Mesenchymal stem cell (in vitro differentiated cells and primary cell): Measurements from ENCODE around the gene PHACTR2.

ENCODE experiments used
- DNase-seq: peaks from one replicate; pipeline ENCODE4 v3.0.0-alpha.2; 2013
- H2AFZ ChIP-seq: one replicate; pipeline ENCODE4 v1.6.1; 2013; ENCODE audit warnings: low read depth, mild to moderate bottlenecking, control low read depth, inconsistent platforms, low read length, moderate library complexity
- H2AK5ac ChIP-seq: 2 replicates; pipeline ENCODE4 v1.6.1; 2013; ENCODE audit warnings: low read length, moderate library complexity, mild to moderate bottlenecking, inconsistent platforms; ENCODE audit not compliant: severe bottlenecking
- H2BK120ac ChIP-seq: one replicate; pipeline ENCODE4 v1.6.1; 2013; ENCODE audit warnings: low read depth, mild to moderate bottlenecking, inconsistent platforms, low read length, moderate library complexity
- H2BK12ac ChIP-seq, 2 experiments: one replicate each; pipeline ENCODE4 v1.6.1; 2013; ENCODE audit warnings: inconsistent platforms in 2 of 2, low read length in 2 of 2, mild to moderate bottlenecking in 2 of 2, moderate library complexity in 2 of 2, control low read depth in 1 of 2
- H2BK15ac ChIP-seq: one replicate; pipeline ENCODE4 v1.6.1; 2013; ENCODE audit warnings: mild to moderate bottlenecking, low read depth, inconsistent platforms; ENCODE audit not compliant: poor library complexity, severe bottlenecking
- H2BK5ac ChIP-seq: 2 replicates; pipeline ENCODE4 v1.6.1; 2013; ENCODE audit warnings: low read depth, mild to moderate bottlenecking, low read length, control low read depth, inconsistent platforms; ENCODE audit not compliant: poor library complexity, severe bottlenecking
- H3K14ac ChIP-seq, 2 experiments: one replicate each; pipeline ENCODE4 v1.6.1; 2013; ENCODE audit warnings: inconsistent platforms in 2 of 2, low read length in 2 of 2, control low read depth in 1 of 2, mild to moderate bottlenecking in 1 of 2, moderate library complexity in 1 of 2
- H3K18ac ChIP-seq, 2 experiments: one replicate each; pipeline ENCODE4 v1.6.1; 2013; ENCODE audit warnings: inconsistent platforms in 2 of 2, low read length in 2 of 2, control low read depth in 1 of 2, low read depth in 1 of 2, mild to moderate bottlenecking in 1 of 2
- H3K23ac ChIP-seq, 2 experiments: one replicate each; pipeline ENCODE4 v1.6.1; 2013; ENCODE audit warnings: inconsistent platforms in 2 of 2, low read length in 2 of 2, mild to moderate bottlenecking in 2 of 2, moderate library complexity in 2 of 2, control low read depth in 1 of 2
- H3K27ac ChIP-seq: 2 replicates; pipeline ENCODE4 v1.5.1; 2013; ENCODE audit warnings: mild to moderate bottlenecking, moderate library complexity, low read length, control low read depth, inconsistent platforms; ENCODE audit not compliant: poor library complexity, severe bottlenecking
- H3K27me3 ChIP-seq, 2 experiments: 2 replicates each; pipeline versions ENCODE4 v1.6.1 to v1.7.0; 2013; ENCODE audit warnings: low read length in 2 of 2, mild to moderate bottlenecking in 2 of 2, moderate library complexity in 2 of 2, control low read depth in 1 of 2, inconsistent platforms in 1 of 2; ENCODE audit not compliant: control insufficient read depth in 1 of 2, insufficient read depth in 1 of 2
- H3K36me3 ChIP-seq, 2 experiments: 2 replicates each; pipeline versions ENCODE4 v1.6.1 to v1.7.0; 2013; ENCODE audit warnings: low read length in 2 of 2, control low read depth in 1 of 2, inconsistent platforms in 1 of 2, low read depth in 1 of 2, mild to moderate bottlenecking in 1 of 2; ENCODE audit not compliant: insufficient read depth in 2 of 2, control insufficient read depth in 1 of 2
- H3K4ac ChIP-seq, 2 experiments: one replicate each; pipeline ENCODE4 v1.6.1; 2013; ENCODE audit warnings: inconsistent platforms in 2 of 2, low read length in 2 of 2, mild to moderate bottlenecking in 2 of 2, moderate library complexity in 2 of 2, control low read depth in 1 of 2, low read depth in 1 of 2
- H3K4me1 ChIP-seq: 2 replicates; pipeline ENCODE4 v1.6.1; 2013; ENCODE audit warnings: low read depth, low read length, control low read depth; ENCODE audit not compliant: control insufficient read depth, insufficient read depth
- H3K4me2 ChIP-seq: 2 replicates; pipeline ENCODE4 v1.6.1; 2013; ENCODE audit warnings: low read length, mild to moderate bottlenecking, inconsistent platforms; ENCODE audit not compliant: poor library complexity, severe bottlenecking
- H3K4me3 ChIP-seq, 2 experiments: 2 replicates each; pipeline versions ENCODE4 v1.5.1 to v1.7.0; 2013; ENCODE audit warnings: low read length in 2 of 2, mild to moderate bottlenecking in 2 of 2, control low read depth in 1 of 2, low read depth in 1 of 2; ENCODE audit not compliant: insufficient read depth in 1 of 2
- H3K79me1 ChIP-seq: replicated peaks from 2 replicates; pipeline ENCODE4 v1.6.1; 2013; ENCODE audit warnings: mild to moderate bottlenecking, control low read depth, low read length, inconsistent platforms; ENCODE audit not compliant: poor library complexity, severe bottlenecking
- H3K9ac ChIP-seq: 2 replicates; pipeline ENCODE4 v1.7.0; 2013; ENCODE audit warnings: mild to moderate bottlenecking, low read length, moderate library complexity
- H3K9me3 ChIP-seq: 2 replicates; pipeline ENCODE4 v1.7.0; 2013; ENCODE audit warnings: mild to moderate bottlenecking, low read length; ENCODE audit not compliant: control insufficient read depth
- H4K8ac ChIP-seq: one replicate; pipeline ENCODE4 v1.6.1; 2013; ENCODE audit warnings: inconsistent platforms, mild to moderate bottlenecking, low read length, moderate library complexity
- H4K91ac ChIP-seq: one replicate; pipeline ENCODE4 v1.6.1; 2013; ENCODE audit warnings: mild to moderate bottlenecking, low read length, inconsistent platforms
- WGBS: methylation state at CpG from one replicate; pipeline ENCODE4 v1.1.7; 2013; ENCODE audit warnings: mixed read lengths; 5-methylcytosine and 5-hydroxymethylcytosine counted together

PHACTR2 gene

DNA sequence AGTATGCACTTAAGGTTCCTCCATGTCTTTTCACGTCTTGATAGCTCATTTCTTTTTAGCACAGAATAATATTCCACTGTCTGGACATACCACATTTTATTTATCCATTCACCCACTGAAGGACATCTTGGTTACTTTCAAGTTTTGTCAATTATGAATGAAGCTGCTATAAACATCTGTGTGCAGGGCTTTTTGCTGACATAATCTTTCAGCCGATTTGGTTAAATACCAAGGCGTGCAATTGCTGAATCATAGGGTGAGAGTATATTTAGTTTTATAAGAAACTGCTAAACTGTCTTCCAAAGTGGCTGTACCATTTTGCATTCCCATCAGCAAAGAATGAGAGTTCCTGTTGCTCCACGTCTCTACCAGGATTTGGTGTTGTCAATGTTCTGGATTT, 44.9 kb upstream of the PHACTR2 start:
- DNase-seq = no peak
- no peaks in the 10 kb centered on the region for H3K4me1 ChIP-seq
- no peak overlapping the region for H2BK12ac ChIP-seq
- H3K27me3 ChIP-seq = no peaks in the 10 kb centered on the region
- H2AFZ ChIP-seq = no peak overlapping the region
- H2BK15ac ChIP-seq = no peak overlapping the region
- H4K91ac ChIP-seq = no peak overlapping the region
- no peaks in the 10 kb centered on the region for H3K36me3 ChIP-seq
- no peak overlapping the region for H2BK120ac ChIP-seq
- H3K23ac ChIP-seq = no peak overlapping the region
- H3K4ac ChIP-seq = no peak overlapping the region
- no peak overlapping the region for H3K9ac ChIP-seq
- 86% methylated on average over 4 of the region's 4 CpGs for WGBS
- no peak overlapping the region for H4K8ac ChIP-seq
- no peak overlapping the region for H3K4me3 ChIP-seq
- H3K9me3 ChIP-seq = no peaks in the 10 kb centered on the region
- no peak overlapping the region for H3K27ac ChIP-seq
- H3K79me1 ChIP-seq = peaks cover 2% of the 10 kb centered on the region
- H3K14ac ChIP-seq = no peak overlapping the region
- no peak overlapping the region for H2AK5ac ChIP-seq
- no peak overlapping the region for H3K18ac ChIP-seq
- no peak overlapping the region for H3K4me2 ChIP-seq
- H2BK5ac ChIP-seq = no peak overlapping the region

DNA sequence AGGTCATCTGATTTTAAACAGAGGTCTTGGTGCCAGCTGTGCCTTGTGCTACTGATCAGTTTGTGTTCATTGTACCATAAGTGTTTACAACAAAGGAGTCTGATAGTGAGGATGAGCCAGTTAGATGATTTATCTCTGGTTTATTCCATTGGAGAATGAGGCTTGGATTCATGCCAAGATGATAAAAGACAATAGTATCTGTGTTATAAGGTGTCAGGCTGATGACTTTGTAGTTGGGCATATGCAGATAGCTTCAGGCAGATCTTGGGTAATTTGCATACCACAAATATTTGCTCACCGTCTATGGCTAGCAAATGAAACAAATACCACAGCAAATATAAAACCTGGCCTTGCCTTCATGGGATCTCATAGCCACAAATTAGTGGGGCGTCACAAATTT, 43.3 kb upstream of the PHACTR2 start:
- Histone ChIP-seq H2AK5ac (no peak overlapping the region), H2BK120ac (no peak overlapping the region), H3K4me3 (no peak overlapping the region), H3K18ac (no peak overlapping the region), H3K4me2 (no peak overlapping the region), H2BK12ac (no peak overlapping the region), H3K4ac (no peak overlapping the region), H3K4me1 (no peaks in the 10 kb centered on the region), H3K79me1 (peaks cover 2% of the 10 kb centered on the region), H3K27ac (no peak overlapping the region), H4K91ac (no peak overlapping the region), H2BK5ac (no peak overlapping the region), H3K14ac (no peak overlapping the region), H3K23ac (no peak overlapping the region), H3K27me3 (no peaks in the 10 kb centered on the region), H2AFZ (no peak overlapping the region), H4K8ac (no peak overlapping the region), H3K36me3 (no peaks in the 10 kb centered on the region), H2BK15ac (no peak overlapping the region), H3K9me3 (no peaks in the 10 kb centered on the region), H3K9ac (no peak overlapping the region)
- DNase-seq = no peak
- 56% methylated on average over 1 of the region's 2 CpGs for WGBS

DNA sequence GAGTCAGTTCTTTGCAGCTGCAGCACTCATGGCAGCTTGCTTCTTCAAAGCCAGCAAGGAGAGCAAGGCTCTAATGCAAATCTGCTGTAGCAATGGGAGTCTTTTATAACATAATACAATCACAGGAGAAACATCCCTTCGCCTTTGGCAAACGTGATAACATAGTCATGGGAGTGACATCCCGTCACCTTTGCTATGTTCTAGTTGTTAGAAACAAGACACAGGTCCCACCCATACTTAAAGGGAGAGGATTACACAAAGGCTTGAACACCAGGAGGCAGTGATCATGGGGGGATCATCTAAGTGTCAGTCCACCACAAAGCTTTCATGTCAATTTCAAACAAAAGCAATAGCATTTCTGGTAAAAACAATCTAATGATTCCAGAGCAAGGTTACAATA, 40.1 kb upstream of the PHACTR2 start:
- no peaks in the 10 kb centered on the region for H3K4me1 ChIP-seq

DNA sequence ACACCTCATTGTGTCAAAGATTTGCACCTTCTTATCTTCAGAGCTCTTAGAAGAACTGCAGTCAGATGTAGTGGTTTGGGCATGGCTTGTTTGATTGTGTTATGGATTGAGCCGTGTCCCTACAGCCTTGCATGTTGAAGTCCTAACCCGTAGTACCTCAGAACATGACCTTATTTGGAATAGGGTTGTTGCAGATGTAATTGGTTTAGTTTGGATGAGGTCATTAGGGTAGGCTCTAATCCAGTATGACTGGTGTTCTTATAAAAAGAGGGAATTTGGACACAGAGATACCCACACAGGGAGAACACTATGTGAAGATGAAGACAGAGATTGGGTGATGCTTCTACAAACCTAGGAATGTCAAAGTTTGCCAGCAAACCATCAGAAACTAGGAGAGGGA, 35.4 kb upstream of the PHACTR2 start:
- Histone ChIP-seq H3K4me1 (no peaks in the 10 kb centered on the region), H3K18ac (no peak overlapping the region), H3K36me3 (no peaks in the 10 kb centered on the region), H2BK15ac (no peak overlapping the region), H4K91ac (no peak overlapping the region), H3K27ac (no peak overlapping the region), H3K14ac (no peak overlapping the region), H2BK5ac (no peak overlapping the region), H2AFZ (no peak overlapping the region), H3K79me1 (no peaks in the 10 kb centered on the region), H3K9me3 (no peaks in the 10 kb centered on the region), H3K9ac (no peak overlapping the region), H2AK5ac (no peak overlapping the region), H3K4ac (no peak overlapping the region), H3K27me3 (no peaks in the 10 kb centered on the region), H3K4me2 (no peak overlapping the region), H4K8ac (no peak overlapping the region), H3K4me3 (no peak overlapping the region), H2BK12ac (no peak overlapping the region), H3K23ac (no peak overlapping the region), H2BK120ac (no peak overlapping the region)
- 89% methylated on average over 2 of the region's 2 CpGs for WGBS
- DNase-seq = no peak

More for the DNA sequence above, 40.1 kb upstream of the PHACTR2 start:
- H2BK5ac ChIP-seq = no peak overlapping the region
- H3K4me2 ChIP-seq = no peak overlapping the region
- no peak overlapping the region for H2AFZ ChIP-seq
- H3K9ac ChIP-seq = no peak overlapping the region
- no peak overlapping the region for H4K91ac ChIP-seq
- H3K14ac ChIP-seq = no peak overlapping the region
- no peak overlapping the region for H2AK5ac ChIP-seq
- 69% methylated on average over 3 of the region's 3 CpGs for WGBS
- DNase-seq = no peak
- H2BK15ac ChIP-seq = no peak overlapping the region
- H3K9me3 ChIP-seq = no peaks in the 10 kb centered on the region
- no peak overlapping the region for H2BK12ac ChIP-seq
- H3K79me1 ChIP-seq = peaks cover 2% of the 10 kb centered on the region
- H3K27me3 ChIP-seq = no peaks in the 10 kb centered on the region
- H3K23ac ChIP-seq = no peak overlapping the region
- H3K36me3 ChIP-seq = no peaks in the 10 kb centered on the region
- no peak overlapping the region for H3K27ac ChIP-seq
- no peak overlapping the region for H3K4ac ChIP-seq
- H4K8ac ChIP-seq = no peak overlapping the region
- no peak overlapping the region for H3K4me3 ChIP-seq
- no peak overlapping the region for H2BK120ac ChIP-seq
- no peak overlapping the region for H3K18ac ChIP-seq
